A549 treated with AZD9567 at 1 μM for 4 hours (cell line): ENCODE measurements around the gene ATP12A. TPM values are rescaled to one million over a fixed set of nuclear protein-coding genes. Genes with fewer than 3 reads are reported as not detected.

Experiments
- total RNA-seq: library from RNA; stranded (reverse); fragments of 200-300 nt; extraction: Qiagen RNA extraction; gene quantifications from 5 replicates; pipeline ENCODE4 v1.2.3, GENCODE V29; 2022; ENCODE audit not compliant: insufficient read depth

The ATP12A gene
- not detected in 5 replicates for total RNA-seq

DNA sequence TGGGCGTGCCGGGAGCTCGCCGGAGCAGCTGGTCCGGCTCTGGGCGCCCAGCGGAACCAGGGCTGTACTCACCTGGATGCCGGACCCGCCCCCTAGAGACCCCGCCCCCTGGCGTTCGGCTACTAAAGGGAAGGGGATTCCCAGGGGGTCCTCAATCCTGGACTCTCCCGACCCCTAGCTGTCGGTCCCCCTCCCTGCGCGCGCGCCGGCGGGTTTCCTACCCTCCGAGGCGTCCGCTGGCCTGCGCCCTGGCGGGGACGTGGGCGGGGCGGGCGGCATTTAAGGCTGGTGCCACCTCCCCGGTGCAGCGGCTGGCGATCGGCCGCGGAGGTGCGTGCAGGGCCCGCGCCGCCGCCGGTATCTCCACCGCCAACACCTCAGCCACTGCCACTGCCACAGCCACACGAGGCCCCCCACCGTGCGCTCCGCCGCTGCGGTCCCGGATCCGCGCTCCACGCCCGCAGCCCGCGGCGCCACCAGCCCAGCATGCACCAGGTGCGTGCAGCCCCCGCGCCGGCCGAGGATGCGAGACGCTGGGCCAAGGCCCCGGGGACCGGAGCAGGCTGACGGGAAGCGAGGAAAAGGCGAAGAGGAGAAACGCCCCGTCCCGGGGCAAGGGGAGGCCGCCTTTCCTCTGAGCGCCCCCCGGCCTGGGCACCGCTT, at the start of gene ATP12A:
ATP12A (plus strand) TSS at position 151 of the 663 bp plus-strand sequence; CDS start at position 487, 336 bp downstream.

Other genes with a start within 250 kb of the ATP12A start
- gene PARP4, start 167.6 kb upstream of the ATP12A start, total RNA-seq, result 34.9 to 47.1 TPM (median 40.9 TPM) in 5 replicates
- gene RNF17, start 83.8 kb downstream of the ATP12A start, total RNA-seq, result not detected in 5 replicates